ENCODE data around the gene SRPK1. TPM values are rescaled to one million over a fixed set of nuclear protein-coding genes. Genes with fewer than 3 reads are reported as not detected.

The SRPK1 gene
- total and polyA plus RNA-seq, 7 donors, result 17.4 to 47.9 (median 36.6) TPM

DNA sequence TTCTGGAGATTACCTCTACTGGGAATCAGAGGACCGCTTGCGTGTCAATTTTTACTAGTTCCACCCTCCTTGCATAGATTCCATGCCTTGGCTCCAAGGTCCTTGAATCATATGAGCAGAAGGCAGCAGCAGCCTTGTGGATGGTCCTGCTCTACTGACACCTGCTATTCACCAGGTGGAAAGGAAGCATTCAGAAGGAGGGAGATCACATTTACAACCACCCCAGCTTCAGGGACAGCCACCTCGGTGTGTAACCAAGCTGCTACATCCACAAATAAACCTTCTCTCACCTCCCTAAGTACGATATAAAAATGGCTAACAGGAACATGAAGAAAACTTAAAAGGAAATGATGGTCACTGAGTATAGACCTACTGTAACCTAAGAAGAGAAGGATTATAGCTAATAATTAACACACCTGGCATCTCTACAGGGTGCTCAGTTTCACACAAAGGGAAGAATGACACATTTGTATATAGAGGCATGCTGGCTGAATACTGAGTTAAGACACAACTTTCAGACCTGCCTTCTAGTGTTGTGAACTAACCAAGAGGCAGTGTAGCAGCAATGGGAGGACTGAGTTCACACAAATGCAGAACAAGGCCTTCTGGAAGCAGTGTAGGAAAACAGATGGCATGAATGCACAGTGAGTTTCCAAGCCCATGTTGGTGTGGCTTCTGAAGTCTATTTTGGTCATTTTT, 46.3 kb upstream of the SRPK1 start:
- Histone ChIP-seq H3K9me3 (no peaks in the 10 kb centered on the region), H3K4me1 (no peaks in the 10 kb centered on the region), H3K27me3 (no peaks in the 10 kb centered on the region), H3K4me3 (no peak overlapping the region), H3K36me3 (no peaks in the 10 kb centered on the region), H3K27ac (no peak overlapping the region)
- TF ChIP-seq EP300 (IDR thresholded peaks at IDR 0.05), result no peak
- TF ChIP-seq POLR2A (IDR thresholded peaks at IDR 0.05), result no peak
- TF ChIP-seq POLR2AphosphoS5 (IDR thresholded peaks at IDR 0.05), result no peak
- TF ChIP-seq, protein P1, sequence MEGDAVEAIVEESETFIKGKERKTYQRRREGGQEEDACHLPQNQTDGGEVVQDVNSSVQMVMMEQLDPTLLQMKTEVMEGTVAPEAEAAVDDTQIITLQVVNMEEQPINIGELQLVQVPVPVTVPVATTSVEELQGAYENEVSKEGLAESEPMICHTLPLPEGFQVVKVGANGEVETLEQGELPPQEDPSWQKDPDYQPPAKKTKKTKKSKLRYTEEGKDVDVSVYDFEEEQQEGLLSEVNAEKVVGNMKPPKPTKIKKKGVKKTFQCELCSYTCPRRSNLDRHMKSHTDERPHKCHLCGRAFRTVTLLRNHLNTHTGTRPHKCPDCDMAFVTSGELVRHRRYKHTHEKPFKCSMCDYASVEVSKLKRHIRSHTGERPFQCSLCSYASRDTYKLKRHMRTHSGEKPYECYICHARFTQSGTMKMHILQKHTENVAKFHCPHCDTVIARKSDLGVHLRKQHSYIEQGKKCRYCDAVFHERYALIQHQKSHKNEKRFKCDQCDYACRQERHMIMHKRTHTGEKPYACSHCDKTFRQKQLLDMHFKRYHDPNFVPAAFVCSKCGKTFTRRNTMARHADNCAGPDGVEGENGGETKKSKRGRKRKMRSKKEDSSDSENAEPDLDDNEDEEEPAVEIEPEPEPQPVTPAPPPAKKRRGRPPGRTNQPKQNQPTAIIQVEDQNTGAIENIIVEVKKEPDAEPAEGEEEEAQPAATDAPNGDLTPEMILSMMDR (IDR thresholded peaks at IDR 0.05), result no peak
- intact Hi-C loops (cut with DNase I), result no loop called here
- WGBS, 2 donors, result 34 to 74% methylated on average over 4 of the region's 4 CpGs
- no peak for DNase-seq

DNA sequence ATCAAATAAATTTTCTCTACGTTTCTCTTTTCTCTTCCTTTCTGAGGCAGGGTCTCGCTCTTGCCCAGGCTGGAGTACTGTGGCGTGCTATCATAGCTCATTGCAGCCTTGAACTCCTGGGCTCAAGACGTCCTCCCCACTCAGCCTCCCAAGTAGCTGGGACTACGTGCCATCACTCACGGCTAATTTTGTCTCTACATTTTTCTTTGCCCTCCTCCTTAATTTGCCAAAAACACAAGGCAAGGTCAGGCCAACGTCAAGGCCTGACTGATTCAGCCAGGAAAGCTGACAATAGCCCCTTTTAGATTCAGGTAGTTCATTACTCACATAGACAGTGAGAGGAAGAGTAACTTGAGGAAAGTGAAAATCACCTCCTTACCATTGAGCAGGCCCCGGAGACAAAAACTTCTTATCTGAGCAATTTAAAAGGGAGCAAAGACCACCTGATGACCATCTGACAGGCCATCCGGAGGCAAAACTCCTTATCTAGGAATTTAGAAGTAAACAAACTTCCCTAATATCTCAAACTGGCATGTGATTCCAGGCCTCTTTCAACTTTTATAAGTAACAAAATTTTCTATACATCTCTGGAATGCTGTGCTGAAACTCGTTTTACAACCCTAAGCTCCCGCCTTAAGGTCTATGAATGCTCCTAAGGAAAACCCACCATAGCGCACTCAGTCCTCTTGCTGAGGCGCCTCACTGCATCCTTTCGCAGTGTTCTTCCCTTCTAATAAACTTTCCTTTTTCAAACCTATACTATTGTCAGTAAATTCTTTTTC, 42.1 kb upstream of the SRPK1 start:
- 85% methylated on average over 14 of the region's 14 CpGs for WGBS, 2 donors
- H3K27me3 ChIP-seq, result peaks cover 0 to 8% (median 0%) of the 10 kb centered on the region in 3 donors
- TF ChIP-seq, protein P1 (IDR thresholded peaks at IDR 0.05), result no peak
- TF ChIP-seq POLR2A (IDR thresholded peaks at IDR 0.05) (no peak), EP300 (IDR thresholded peaks at IDR 0.05) (no peak), POLR2AphosphoS5 (IDR thresholded peaks at IDR 0.05) (no peak)
- no peaks in the 10 kb centered on the region for H3K36me3 ChIP-seq
- DNase-seq, result no peak
- H3K4me3 ChIP-seq, result no peak overlapping the region
- intact Hi-C loops (cut with DNase I), result no loop called here
- H3K4me1 ChIP-seq, result no peaks in the 10 kb centered on the region
- H3K9me3 ChIP-seq, result no peaks in the 10 kb centered on the region
- H3K27ac ChIP-seq, result no peak overlapping the region

GRCh38 chr6:35960187-35960586, 39.3 kb upstream of the SRPK1 start:
- intact Hi-C loops (cut with DNase I), result no loop called here
- no peak for DNase-seq
- TF ChIP-seq EP300 (IDR thresholded peaks at IDR 0.05) (no peak), POLR2AphosphoS5 (IDR thresholded peaks at IDR 0.05) (no peak), POLR2A (IDR thresholded peaks at IDR 0.05) (no peak)
- TF ChIP-seq, protein P1 (IDR thresholded peaks at IDR 0.05), result no peak
- Histone ChIP-seq H3K4me1 (no peaks in the 10 kb centered on the region), H3K36me3 (no peaks in the 10 kb centered on the region), H3K4me3 (no peak overlapping the region), H3K27ac (no peak overlapping the region), H3K9me3 (no peaks in the 10 kb centered on the region), H3K27me3 (peaks cover 0 to 8% (median 0%) of the 10 kb centered on the region in 3 donors)
- WGBS, 2 donors, result 83 to 88% methylated on average over 2 of the region's 2 CpGs

- Histone ChIP-seq H3K4me1 (no peaks in the 10 kb centered on the region), H3K4me3 (no peak overlapping the region), H3K9me3 (no peaks in the 10 kb centered on the region), H3K27ac (no peak overlapping the region), H3K36me3 (no peaks in the 10 kb centered on the region), H3K27me3 (peaks cover 0 to 8% (median 0%) of the 10 kb centered on the region in 3 donors)
- intact Hi-C loops (cut with DNase I), result no loop called here
- DNase-seq, result no peak
- TF ChIP-seq POLR2A (IDR thresholded peaks at IDR 0.05) (no peak), POLR2AphosphoS5 (IDR thresholded peaks at IDR 0.05) (no peak), EP300 (IDR thresholded peaks at IDR 0.05) (no peak)
- TF ChIP-seq, protein P1 (IDR thresholded peaks at IDR 0.05), result no peak
- 69 to 88% methylated on average over 4 of the region's 4 CpGs for WGBS, 2 donors
Measured at GRCh38 chr6:35955970-35956369, 35.1 kb upstream of the SRPK1 start.

Data from sigmoid colon (tissue), 7 donors.